ENCODE results near the gene TMEM167A. TPM values are rescaled to one million over a fixed set of nuclear protein-coding genes. Genes with fewer than 3 reads are reported as not detected.

The TMEM167A gene
- total RNA-seq, 1 experiment from 2014 or later: 108 TPM

- TF ChIP-seq CTCF (IDR thresholded peaks at IDR 0.05 in 2 of 3, conservative IDR thresholded peaks at IDR 0.05 in 1 of 3; ENCODE audit: borderline replicate concordance in 1 of 3, insufficient read depth in 1 of 3, low read depth in 2 of 3, low read length in 2 of 3) (no peak), RAD21 (IDR thresholded peaks at IDR 0.05; ENCODE audit: low read depth) (no peak), EZH2 (IDR thresholded peaks at IDR 0.05) (no peak)
Measured at GRCh38 chr5:83125560-83125959, 48.4 kb upstream of the TMEM167A start (continued).

- Histone ChIP-seq H3K4me3 (replicated peaks in 1 of 2; ENCODE audit: low read depth in 1 of 2, low read length in 2 of 2) (no peak overlapping the region), H3K27me3 (ENCODE audit: insufficient read depth, low read length) (no peaks in the 10 kb centered on the region), H3K4me2 (ENCODE audit: low read length) (no peak overlapping the region), H3K9me3 (ENCODE audit: control insufficient read depth in 1 of 2, insufficient read depth in 1 of 2, low read depth in 1 of 2, low read length in 2 of 2) (peaks cover 0 to 9% of the 10 kb centered on the region in 2 experiments; a peak in 1 of 4 replicates), H2AFZ (ENCODE audit: low read depth, low read length, poor library complexity, severe bottlenecking) (no peak overlapping the region), H4K20me1 (ENCODE audit: insufficient read depth) (no peaks in the 10 kb centered on the region), H3K36me3 (ENCODE audit: control insufficient read depth in 1 of 2, insufficient read depth in 2 of 2, low read length in 2 of 2) (peaks cover 0 to 14% of the 10 kb centered on the region in 2 experiments; a peak in 2 of 4 replicates), H3K27ac (ENCODE audit: low read depth, low read length) (no peak overlapping the region), H3K79me2 (ENCODE audit: insufficient read depth, low read length) (no peaks in the 10 kb centered on the region), H3K9me2 (ENCODE audit: insufficient read depth) (no peaks in the 10 kb centered on the region), H3K4me1 (ENCODE audit: control insufficient read depth in 1 of 2, insufficient read depth in 2 of 2, low read length in 2 of 2) (peaks cover 4 to 17% of the 10 kb centered on the region in 2 experiments; a peak in 3 of 4 replicates), H3K9ac (ENCODE audit: low read length) (no peak overlapping the region)
- no peak for DNase-seq (ENCODE audit: low read depth, low spot score)
- POLR2A ChIA-PET: no interaction called here
- no TSS peak for BruUV-seq (replicated peaks)
- CTCF ChIA-PET: no interaction called here
- ATAC-seq: no peak
- TF ChIP-seq EZH2 (IDR thresholded peaks at IDR 0.05) (no peak), EZH2phosphoT487 (IDR thresholded peaks at IDR 0.05; ENCODE audit: borderline replicate concordance) (no peak), POLR2A (IDR thresholded peaks at IDR 0.05; ENCODE audit: borderline replicate concordance, extremely low read depth, insufficient read depth, insufficient read length) (no peak), YY1 (IDR thresholded peaks at IDR 0.05; ENCODE audit: extremely low read depth, insufficient replicate concordance, low read depth, low read length) (no peak), MAX (IDR thresholded peaks at IDR 0.05) (no peak), EGR1 (IDR thresholded peaks at IDR 0.05; ENCODE audit: low read depth) (no peak), CTCF (IDR thresholded peaks at IDR 0.05 in 2 of 3, conservative IDR thresholded peaks at IDR 0.05 in 1 of 3; ENCODE audit: borderline replicate concordance in 1 of 3, insufficient read depth in 1 of 3, low read depth in 2 of 3, low read length in 2 of 3) (no peak)
- RAD21 ChIA-PET (ENCODE audit: low non-redundant PET in 1 of 2, low total read pairs in 2 of 2, uncharacterized antibody in 2 of 2, unreplicated experiment in 2 of 2): no interaction called here
- intact Hi-C loops (cut with micrococcal nuclease): no loop called here
Measured at GRCh38 chr5:83124593-83124992, 47.4 kb upstream of the TMEM167A start.
